Measurements from ENCODE around the gene STYXL2. TPM values are rescaled to one million over a fixed set of nuclear protein-coding genes. Genes with fewer than 3 reads are reported as not detected.

STYXL2 gene
- total RNA-seq, 8 experiments from 2014 or later, result 0.05 to 1.6 (median 0.66) TPM; not detected in 1

DNA sequence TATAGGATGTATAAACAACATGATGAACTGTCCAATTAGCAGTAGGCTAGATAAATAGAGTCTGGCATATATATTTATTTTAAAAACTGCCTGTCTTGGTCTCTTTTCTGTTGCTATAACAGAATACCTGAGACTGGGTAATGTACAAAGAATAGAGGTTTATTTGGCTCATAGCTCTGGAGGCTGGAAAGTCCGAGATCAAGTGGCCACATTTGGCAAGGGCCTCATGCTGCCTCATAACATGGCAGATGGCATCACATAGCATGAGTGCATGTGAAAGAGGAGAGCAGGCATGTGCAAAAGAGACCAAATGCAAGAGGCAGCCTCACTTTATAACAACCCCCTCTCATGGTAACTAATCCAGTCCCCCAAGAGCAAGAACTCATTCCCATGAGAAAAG lies 6.0 kb downstream of the STYXL2 start:
- WGBS, 10 experiments, result 50 to 89% (median 80%) methylated on average over 1 of the region's 1 CpG; no CpG with 5 or more reads in 4 of the 10 experiments
- in situ Hi-C loops (cut with MboI; ENCODE audit: low pct_unique_long_range_greater_than_20kb in 2 of 9, low sequenced_read_pairs in 9 of 9, unreplicated experiment in 9 of 9), result loop anchor here in 1 of 9 experiments (25.0 kb wide), 1 partner anchor 112 kb away; the partner anchor contains the start of gene POU2F1
- no peak for ATAC-seq (replicated peaks in 6 of 8)
- Histone ChIP-seq H3K4me1 (replicated peaks in 1 of 2) (peaks cover under 1 to 2% of the 10 kb centered on the region in 2 donors), H3K4me3 (no peak overlapping the region), H3K27ac (no peak overlapping the region)

DNA sequence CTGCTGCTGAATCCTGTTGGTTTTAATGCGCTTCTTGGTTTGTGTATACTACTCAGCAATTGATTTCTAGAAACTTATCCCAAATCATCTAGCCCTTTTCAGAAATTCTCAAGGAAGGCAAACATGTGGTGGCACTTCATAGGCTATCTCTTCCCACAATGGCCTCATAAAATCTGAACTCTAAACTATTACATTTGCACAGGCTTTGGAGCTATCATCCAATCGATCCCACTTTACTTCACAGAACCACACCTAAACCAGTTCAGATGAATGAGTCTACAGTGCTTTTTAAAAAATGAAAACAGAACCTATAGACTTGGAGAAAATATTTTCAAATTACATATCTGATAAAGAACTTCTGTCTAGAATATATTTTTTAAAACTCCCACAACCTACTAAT lies 6.9 kb downstream of the STYXL2 start:
- H3K27ac ChIP-seq, result no peak overlapping the region
- in situ Hi-C loops (cut with MboI; ENCODE audit: low pct_unique_long_range_greater_than_20kb in 2 of 9, low sequenced_read_pairs in 9 of 9, unreplicated experiment in 9 of 9), result no loop called here
- H3K4me3 ChIP-seq, result no peak overlapping the region
- 21 to 96% (median 85%) methylated on average over 1 to 2 of the region's 2 CpGs; no CpG with 5 or more reads in 2 of the 10 experiments for WGBS, 10 experiments
- ATAC-seq (replicated peaks in 6 of 8), result no peak
- peaks cover 10 to 11% of the 10 kb centered on the region in 2 donors for H3K4me1 ChIP-seq (replicated peaks in 1 of 2)

DNA sequence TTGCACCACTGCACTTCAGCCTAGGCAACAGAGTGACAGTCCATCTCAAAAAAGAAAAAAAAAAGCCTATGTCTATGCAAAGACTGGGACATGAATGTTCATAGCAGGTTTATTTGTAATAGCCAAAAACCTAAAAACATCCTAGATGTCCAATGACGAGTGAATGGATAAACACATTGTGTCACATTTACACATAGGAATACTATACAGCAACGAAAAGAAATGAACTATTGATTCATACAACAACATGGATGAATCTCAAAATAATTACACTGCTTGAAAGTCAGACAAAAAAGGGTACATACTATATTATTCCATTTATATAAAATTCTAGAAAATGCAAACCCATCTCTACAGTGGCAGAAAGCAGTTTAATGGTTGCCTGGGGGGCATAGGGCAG lies 7.9 kb downstream of the STYXL2 start:
- ATAC-seq (replicated peaks in 6 of 8), result no peak
- H3K27ac ChIP-seq, result no peak overlapping the region
- in situ Hi-C loops (cut with MboI; ENCODE audit: low pct_unique_long_range_greater_than_20kb in 2 of 9, low sequenced_read_pairs in 9 of 9, unreplicated experiment in 9 of 9), result no loop called here
- H3K4me3 ChIP-seq, result no peak overlapping the region
- 0 to 100% (median 64%) methylated on average over 1 to 2 of the region's 2 CpGs; no CpG with 5 or more reads in 2 of the 10 experiments for WGBS, 10 experiments
- peaks cover 12 to 16% of the 10 kb centered on the region in 2 donors for H3K4me1 ChIP-seq (replicated peaks in 1 of 2)

DNA sequence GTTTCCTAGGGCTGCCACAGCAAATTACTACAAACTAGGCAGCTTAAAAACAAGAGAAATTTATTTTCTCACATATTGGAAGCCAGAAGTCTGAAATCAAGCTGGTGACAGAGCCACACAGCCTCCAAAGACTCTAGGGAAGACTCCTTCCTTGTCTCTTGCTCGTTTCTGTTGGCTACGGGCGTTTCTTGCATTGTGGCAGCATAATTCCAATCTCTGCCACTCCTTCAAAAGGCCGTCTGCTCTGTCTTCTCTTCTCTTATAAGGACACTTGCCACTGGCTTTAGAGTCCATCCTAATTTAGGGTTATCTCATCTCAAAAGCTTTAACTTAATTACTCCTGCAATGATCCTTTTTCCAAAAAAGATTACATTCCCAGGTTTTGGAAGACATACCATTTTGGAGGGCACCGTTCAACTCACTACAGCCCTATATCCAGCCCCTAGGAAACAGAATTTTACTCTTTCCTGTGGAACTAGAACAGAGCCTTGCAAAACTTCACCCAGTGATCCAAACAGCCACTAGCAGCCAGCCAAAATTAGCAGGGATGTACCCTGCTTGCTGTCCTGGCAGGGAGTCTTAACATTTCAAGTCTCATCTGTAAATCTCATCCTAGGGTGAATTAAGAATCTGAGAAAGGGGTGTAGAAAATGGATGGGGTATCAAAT lies 9.2 kb downstream of the STYXL2 start:
- Histone ChIP-seq H3K4me1 (replicated peaks in 1 of 2) (peaks cover 12 to 16% of the 10 kb centered on the region in 2 donors), H3K4me3 (no peak overlapping the region), H3K27ac (no peak overlapping the region)
- WGBS, 10 experiments, result 12 to 82% (median 75%) methylated on average over 4 to 5 of the region's 5 CpGs; no CpG with 5 or more reads in 3 of the 10 experiments
- in situ Hi-C loops (cut with MboI; ENCODE audit: low pct_unique_long_range_greater_than_20kb in 2 of 9, low sequenced_read_pairs in 9 of 9, unreplicated experiment in 9 of 9), result no loop called here
- ATAC-seq (replicated peaks in 6 of 8), result peak in 2 of 8 experiments; percentile 60 to 78

DNA sequence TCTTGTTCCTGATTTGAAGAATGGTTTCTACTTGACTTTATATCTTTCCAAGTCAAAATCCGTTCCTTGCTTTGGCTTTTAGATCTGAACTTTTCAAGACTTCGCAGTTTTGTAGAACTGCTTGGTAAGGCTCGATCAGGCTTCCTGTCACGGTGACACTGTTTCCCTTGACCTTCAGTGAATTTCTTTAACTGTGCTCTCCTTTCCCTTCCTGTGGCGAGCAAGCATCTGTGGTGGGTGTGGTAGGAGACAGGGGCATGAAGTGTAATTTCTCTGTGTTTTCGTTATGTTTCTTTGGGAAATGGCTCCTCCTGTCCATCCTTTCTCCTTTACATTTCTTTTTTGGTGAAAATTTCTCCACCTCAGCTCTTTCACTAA lies 10.4 kb downstream of the STYXL2 start:
- H3K27ac ChIP-seq, result no peak overlapping the region
- no peak for ATAC-seq (replicated peaks in 6 of 8)
- in situ Hi-C loops (cut with MboI; ENCODE audit: low pct_unique_long_range_greater_than_20kb in 2 of 9, low sequenced_read_pairs in 9 of 9, unreplicated experiment in 9 of 9), result no loop called here
- 43 to 100% (median 85%) methylated on average over 1 to 6 of the region's 6 CpGs for WGBS, 10 experiments
- H3K4me3 ChIP-seq, result no peak overlapping the region
- peaks cover 12 to 16% of the 10 kb centered on the region in 2 donors for H3K4me1 ChIP-seq (replicated peaks in 1 of 2)

DNA sequence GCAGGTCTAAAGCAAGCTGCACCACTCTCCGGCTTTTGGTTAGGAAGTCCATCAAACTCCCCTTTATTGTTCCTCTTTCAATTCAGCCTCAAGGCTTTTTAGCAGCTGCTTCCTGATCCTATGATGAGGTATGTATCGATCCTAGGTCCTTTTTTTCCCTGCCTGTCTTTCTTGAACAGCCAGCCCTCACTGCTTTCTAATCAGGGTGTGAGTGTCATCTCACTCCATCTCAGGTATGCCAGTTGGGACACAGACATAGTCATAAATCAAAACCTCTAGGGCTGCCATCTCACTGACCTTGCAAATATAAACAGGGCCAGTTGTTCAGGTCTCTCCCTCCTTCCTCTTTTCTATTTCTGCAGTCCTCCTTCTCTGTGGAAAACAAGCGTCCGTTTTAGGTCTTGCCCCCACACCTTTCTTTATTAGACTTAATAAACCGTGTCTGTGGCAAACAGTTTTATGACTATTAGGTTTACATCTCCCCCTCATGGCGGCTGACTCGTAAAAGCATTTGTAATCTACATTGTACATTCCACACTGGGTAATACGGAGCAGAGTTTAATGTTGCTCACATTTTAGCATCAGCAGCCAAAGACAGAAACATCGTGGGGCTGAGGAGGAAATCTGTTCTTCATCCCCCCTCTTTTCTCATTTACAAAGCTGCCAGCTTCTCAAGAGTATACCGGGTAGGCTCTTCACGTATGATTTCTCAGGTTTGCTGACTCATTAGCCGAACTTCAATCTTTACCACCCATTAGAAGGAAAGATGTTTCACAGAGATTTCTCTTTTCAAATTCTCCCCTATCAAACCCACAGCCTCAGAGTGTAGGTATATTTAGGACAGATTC lies 11.6 kb downstream of the STYXL2 start:
- Histone ChIP-seq H3K4me3 (no peak overlapping the region), H3K27ac (peak overlapping the region; percentile 26 to 55), H3K4me1 (replicated peaks in 1 of 2) (peaks cover 12 to 16% of the 10 kb centered on the region in 2 donors)
- in situ Hi-C loops (cut with MboI; ENCODE audit: low pct_unique_long_range_greater_than_20kb in 2 of 9, low sequenced_read_pairs in 9 of 9, unreplicated experiment in 9 of 9), result no loop called here
- WGBS, 10 experiments, result 11 to 93% (median 51%) methylated on average over 1 to 12 of the region's 12 CpGs
- ATAC-seq (replicated peaks in 6 of 8), result peak in 7 of 8 experiments; percentile 17 to 90 (median 66)

DNA sequence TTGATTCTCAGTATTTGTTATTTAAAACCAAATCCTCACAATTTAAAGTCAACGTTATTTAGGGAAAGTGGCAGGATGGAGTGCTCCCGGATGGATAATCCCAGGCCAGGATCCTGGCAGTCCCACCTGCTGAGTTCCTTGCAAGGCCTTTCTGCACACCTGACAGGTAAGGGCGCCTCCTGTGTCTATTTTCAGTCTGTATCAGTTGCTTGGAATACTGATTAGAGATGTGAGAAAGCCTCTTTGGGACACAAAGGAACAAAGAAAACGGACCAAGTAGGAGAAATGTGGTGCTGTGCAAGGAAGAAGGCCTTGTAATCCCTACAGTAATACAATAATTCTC lies 12.2 kb downstream of the STYXL2 start:
- Histone ChIP-seq H3K4me1 (replicated peaks in 1 of 2) (peaks cover 12 to 16% of the 10 kb centered on the region in 2 donors), H3K4me3 (no peak overlapping the region), H3K27ac (peak overlapping the region in 1 of 2 donors; percentile 55)
- no peak for ATAC-seq (replicated peaks in 6 of 8)
- 44 to 100% (median 83%) methylated on average over 1 to 4 of the region's 4 CpGs for WGBS, 10 experiments
- in situ Hi-C loops (cut with MboI; ENCODE audit: low pct_unique_long_range_greater_than_20kb in 2 of 9, low sequenced_read_pairs in 9 of 9, unreplicated experiment in 9 of 9), result no loop called here

DNA sequence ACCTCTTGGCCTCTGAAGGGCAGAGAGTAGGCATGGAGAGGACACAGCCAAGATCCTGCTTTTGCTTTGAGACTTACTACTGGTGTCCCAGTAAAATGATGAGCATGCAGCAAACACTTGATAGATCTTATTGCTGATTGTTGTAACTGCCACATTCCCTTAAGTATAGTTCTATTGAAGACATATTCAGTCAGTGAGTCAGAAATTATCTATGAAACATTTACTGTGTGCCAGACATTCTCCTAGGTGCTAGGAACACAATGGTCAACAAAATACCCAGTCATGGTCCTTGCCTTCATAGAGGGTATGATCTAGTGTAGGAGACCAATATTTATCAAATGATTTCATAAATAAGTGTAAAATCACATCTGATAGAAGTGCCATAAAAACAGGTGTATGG lies 13.6 kb downstream of the STYXL2 start:
- no peak overlapping the region for H3K27ac ChIP-seq
- H3K4me3 ChIP-seq, result no peak overlapping the region
- no peak for ATAC-seq (replicated peaks in 6 of 8)
- peaks cover 12 to 17% of the 10 kb centered on the region in 2 donors for H3K4me1 ChIP-seq (replicated peaks in 1 of 2)
- in situ Hi-C loops (cut with MboI; ENCODE audit: low pct_unique_long_range_greater_than_20kb in 2 of 9, low sequenced_read_pairs in 9 of 9, unreplicated experiment in 9 of 9), result no loop called here

DNA sequence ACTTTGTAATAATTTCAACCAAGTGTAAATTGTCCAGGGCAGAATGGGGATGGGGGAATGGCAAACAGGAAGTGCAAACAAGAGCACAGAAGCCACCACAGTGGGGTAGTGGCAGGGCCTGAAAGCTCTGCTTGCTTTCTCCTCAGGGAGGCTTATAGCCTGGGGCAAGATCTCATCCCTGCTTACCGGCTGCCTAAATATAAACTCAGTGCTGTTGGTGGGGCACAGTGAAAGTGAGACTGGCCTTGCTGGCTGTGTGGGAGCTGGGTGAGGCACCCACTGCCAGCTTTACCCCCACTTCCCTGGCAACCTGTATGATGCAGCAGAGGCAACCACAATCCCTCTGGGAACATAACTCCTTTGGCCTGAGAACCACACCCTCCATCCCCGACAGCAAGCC lies 15.2 kb downstream of the STYXL2 start:
- WGBS, 10 experiments, result 40 to 83% (median 59%) methylated on average over 1 of the region's 2 CpGs; no CpG with 5 or more reads in 6 of the 10 experiments
- in situ Hi-C loops (cut with MboI; ENCODE audit: low pct_unique_long_range_greater_than_20kb in 2 of 9, low sequenced_read_pairs in 9 of 9, unreplicated experiment in 9 of 9), result no loop called here
- Histone ChIP-seq H3K4me3 (no peak overlapping the region), H3K4me1 (replicated peaks in 1 of 2) (peaks cover 12 to 19% of the 10 kb centered on the region in 2 donors), H3K27ac (no peak overlapping the region)
- ATAC-seq (replicated peaks in 6 of 8), result peak in 1 of 8 experiments; percentile 47

DNA sequence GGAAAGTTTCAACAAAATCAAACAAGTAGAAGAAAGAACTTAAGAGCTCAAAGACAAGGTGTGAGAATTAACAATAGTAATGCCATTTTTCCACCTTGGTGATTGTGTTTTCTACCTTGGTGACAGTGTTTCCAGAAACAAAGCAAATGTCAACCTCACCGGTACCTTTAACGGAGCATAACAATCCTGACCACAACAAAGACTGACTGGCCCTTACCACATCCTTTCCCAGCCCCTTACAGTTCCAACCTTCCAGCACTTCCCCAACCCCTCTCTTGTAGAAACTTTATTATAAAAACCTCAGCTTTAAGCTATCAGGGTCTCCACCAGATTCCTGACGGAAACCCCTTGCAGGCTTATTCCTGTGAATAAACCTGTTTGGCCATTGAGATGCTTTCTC lies 16.7 kb downstream of the STYXL2 start:
- WGBS, 10 experiments, result 73 to 100% (median 94%) methylated on average over 2 to 3 of the region's 3 CpGs; no CpG with 5 or more reads in 2 of the 10 experiments
- Histone ChIP-seq H3K27ac (no peak overlapping the region), H3K4me1 (replicated peaks in 1 of 2) (peaks cover 7 to 16% of the 10 kb centered on the region in 2 donors), H3K4me3 (no peak overlapping the region)
- in situ Hi-C loops (cut with MboI; ENCODE audit: low pct_unique_long_range_greater_than_20kb in 2 of 9, low sequenced_read_pairs in 9 of 9, unreplicated experiment in 9 of 9), result no loop called here
- ATAC-seq (replicated peaks in 6 of 8), result no peak

DNA sequence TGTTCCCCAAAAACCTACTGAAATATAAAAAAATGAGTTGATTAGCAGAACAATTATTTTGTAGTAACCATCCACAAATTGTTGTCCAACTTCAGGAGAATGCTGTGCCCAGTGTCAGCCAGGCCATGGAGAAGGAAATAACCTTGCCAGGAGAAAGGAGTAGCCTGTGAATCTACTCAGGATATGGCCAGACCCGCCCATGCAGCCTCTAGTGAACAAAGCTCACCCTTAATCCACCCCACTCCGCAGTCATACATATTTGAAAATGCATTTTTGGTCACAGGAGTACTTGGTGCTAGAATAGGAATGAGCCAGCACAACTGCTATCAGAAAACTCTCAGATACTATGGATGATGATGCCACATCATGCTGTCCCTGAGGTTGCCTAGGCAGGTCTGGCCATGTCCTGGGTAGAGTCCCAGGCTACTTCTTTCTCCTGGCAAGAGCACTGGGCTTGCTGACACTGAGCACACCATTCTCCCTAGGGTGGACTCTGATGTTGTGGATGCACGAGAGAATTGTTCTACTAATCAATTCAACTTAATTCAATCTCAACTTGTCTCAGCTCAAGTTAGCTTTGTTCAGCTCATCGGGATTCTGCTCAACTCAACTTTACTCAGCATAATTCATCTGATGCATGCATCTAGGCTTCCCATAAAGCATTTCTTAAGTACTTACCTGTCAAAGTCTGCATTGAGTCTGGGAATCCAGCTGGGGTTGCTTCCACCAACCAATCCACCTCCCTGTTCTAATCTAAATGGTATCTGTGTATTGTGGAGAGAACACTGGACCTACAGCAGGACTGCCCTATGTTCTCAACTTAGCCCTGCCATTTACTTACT lies 18.2 kb downstream of the STYXL2 start:
- in situ Hi-C loops (cut with MboI; ENCODE audit: low pct_unique_long_range_greater_than_20kb in 2 of 9, low sequenced_read_pairs in 9 of 9, unreplicated experiment in 9 of 9), result no loop called here
- Histone ChIP-seq H3K4me1 (replicated peaks in 1 of 2) (peaks cover 5 to 13% of the 10 kb centered on the region in 2 donors), H3K27ac (no peak overlapping the region), H3K4me3 (no peak overlapping the region)
- 0 to 85% (median 67%) methylated on average over 1 to 4 of the region's 4 CpGs; no CpG with 5 or more reads in 2 of the 10 experiments for WGBS, 10 experiments
- ATAC-seq (replicated peaks in 6 of 8), result peak in 3 of 8 experiments; percentile 88 to 96 (median 94)

DNA sequence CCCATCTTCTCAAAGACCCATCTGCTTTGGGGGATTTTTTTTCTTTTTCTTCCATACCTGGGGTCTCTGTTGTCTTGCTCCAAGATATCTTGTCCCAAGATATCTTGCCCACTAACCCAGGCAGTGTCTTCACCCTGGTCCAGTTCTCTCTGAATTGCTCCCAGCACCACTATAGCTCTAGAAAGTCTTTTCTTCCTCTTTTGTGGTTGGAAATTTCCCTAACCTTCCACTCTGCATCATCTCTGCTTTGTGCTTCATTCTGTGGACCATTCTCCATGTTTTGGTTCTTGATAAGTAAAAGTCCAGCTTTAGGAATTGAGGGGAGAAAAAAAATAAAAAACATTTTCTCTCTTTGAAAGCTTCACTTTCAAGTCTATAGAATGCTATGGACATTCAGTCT lies 20.9 kb downstream of the STYXL2 start:
- Histone ChIP-seq H3K4me3 (no peak overlapping the region), H3K27ac (no peak overlapping the region), H3K4me1 (replicated peaks in 1 of 2) (peaks cover 5 to 13% of the 10 kb centered on the region in 2 donors)
- in situ Hi-C loops (cut with MboI; ENCODE audit: low pct_unique_long_range_greater_than_20kb in 2 of 9, low sequenced_read_pairs in 9 of 9, unreplicated experiment in 9 of 9), result no loop called here
- ATAC-seq (replicated peaks in 6 of 8), result no peak

DNA sequence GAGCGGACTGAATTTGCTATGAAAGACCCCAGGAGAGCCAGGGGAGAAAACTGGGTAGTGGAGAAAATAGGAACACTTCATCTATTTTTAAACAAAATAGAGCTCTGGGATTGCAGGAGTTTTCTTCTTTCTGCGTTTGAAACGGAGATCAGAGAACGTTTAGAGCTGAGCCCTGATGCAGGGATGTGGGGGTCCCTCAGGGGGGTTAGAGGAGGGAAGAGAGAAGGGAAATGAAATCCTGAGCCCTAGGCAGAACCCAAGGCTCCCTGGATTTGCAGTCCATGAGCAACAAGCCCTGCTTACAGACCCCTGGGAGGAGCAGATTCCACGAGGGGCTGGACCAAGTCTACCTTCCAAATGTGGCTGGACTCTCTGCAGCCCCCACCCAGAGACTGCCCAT lies 21.8 kb downstream of the STYXL2 start:
- ATAC-seq (replicated peaks in 6 of 8), result peak in 3 of 8 experiments; percentile 15 to 64 (median 64)
- Histone ChIP-seq H3K4me3 (no peak overlapping the region), H3K27ac (no peak overlapping the region), H3K4me1 (replicated peaks in 1 of 2) (peaks cover 5 to 13% of the 10 kb centered on the region in 2 donors)
- 10 to 100% (median 46%) methylated on average over 1 to 5 of the region's 5 CpGs; no CpG with 5 or more reads in 2 of the 10 experiments for WGBS, 10 experiments
- in situ Hi-C loops (cut with MboI; ENCODE audit: low pct_unique_long_range_greater_than_20kb in 2 of 9, low sequenced_read_pairs in 9 of 9, unreplicated experiment in 9 of 9), result no loop called here

All from motor neuron (in vitro differentiated cells).